GM19043 (cell line): Measurements from ENCODE around the gene CHN2.

Source experiments
- ATAC-seq: cut with Tn5 transposase; IDR thresholded peaks from one replicate; pipeline ENCODE4 v1.9.1; 2021; ENCODE audit warnings: low read depth; ENCODE audit not compliant: unreplicated experiment

CHN2 gene

DNA sequence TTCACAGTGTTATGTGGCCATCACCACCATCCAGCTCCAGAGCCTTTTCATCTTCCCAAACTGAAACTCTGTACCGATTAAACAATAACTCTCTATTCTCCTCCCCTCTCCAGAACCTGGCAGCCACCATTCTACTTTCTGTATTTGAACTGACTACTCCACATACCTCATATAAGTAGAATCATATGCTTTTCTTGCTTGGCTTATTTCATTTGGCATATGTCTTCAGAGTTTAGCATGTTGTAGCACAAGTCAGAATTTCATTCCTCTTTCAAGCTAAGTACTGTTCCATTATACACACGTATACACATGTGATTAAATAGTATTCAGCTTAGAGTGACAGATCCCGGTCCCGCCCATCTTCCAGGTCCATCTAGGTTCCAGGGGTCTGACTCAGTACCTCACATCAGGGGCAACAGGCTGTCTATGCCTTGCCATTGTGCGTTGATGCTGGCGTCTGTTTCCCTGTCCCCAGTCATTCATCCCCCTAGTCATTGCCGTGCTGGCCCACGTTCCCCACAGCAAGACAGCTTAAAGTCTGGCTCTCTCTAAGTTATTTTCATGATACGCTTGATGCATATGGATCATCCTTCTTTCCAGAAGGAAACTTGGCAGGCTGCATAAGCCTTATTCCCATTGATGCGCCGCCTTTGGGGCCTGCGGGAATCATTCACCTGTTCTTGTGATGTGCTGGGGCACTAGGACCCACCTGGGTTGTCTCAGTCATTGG, 108.3 kb downstream of the CHN2 start:
- ATAC-seq: no peak

DNA sequence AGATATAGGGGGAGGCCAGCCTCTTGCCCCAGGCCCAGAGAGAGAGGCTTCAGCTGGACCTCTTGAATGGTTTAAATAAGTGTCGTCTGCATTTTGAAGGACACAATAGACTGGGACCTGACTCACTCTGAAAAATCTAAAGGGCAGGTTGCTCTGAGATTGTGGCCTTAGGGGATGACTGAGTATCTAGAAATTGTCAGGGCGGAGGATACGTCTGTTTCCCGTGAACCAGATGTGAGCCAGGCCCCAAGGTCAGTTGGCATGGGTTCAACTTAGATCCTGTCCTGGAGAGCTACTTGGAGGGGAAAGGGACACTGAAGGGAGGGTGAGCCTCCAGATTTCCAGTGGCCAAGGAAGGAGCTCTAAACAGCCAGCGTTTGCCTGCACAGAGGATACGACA, 110.2 kb downstream of the CHN2 start:
- no peak for ATAC-seq

- no peak for ATAC-seq
These were observed 111.9 kb downstream of the CHN2 start for GRCh38 chr7:29306319-29306991.

DNA sequence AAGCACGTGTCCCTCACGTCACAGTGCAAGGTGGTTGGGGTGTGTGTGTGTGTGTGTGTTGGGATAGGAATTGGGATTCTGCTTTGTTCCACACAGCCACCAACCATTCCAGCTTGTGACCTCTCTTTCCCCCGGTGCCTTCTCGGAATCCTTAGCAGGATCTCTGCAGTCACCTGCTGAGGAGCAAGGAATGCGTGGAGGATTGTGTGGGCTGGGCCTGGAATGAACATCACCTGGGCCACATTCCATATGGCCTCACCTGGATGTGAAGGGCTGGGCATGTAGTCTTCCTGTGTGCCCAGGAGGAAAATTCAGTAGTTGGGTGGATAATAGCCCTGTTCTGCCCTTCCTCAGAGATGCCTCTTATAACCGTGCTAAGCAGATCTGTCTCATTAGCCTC, 113.8 kb downstream of the CHN2 start:
- no peak for ATAC-seq

GRCh38 chr7:29309041-29309854, 114.7 kb downstream of the CHN2 start:
- ATAC-seq: no peak

DNA sequence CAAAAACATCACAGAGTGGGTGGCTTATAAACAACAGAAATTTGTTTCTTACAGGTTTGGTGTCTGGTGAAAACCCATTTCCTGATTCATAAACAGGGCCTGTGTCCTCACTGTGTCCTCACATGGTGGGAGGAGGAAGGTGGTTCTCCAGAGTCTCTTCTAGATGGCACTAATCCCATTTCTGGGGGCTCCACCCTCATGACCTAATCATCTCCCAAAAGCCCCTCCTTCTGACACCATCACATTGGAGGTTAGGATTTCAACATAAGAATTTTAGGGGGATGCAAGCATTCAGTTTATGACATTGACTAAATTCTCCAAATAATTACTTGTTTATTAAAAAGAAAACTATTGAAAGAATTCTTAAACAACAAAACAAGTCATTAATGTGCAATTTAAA, 116.0 kb downstream of the CHN2 start:
- no peak for ATAC-seq

- ATAC-seq: no peak
These were observed 116.7 kb downstream of the CHN2 start for GRCh38 chr7:29311314-29311713.

DNA sequence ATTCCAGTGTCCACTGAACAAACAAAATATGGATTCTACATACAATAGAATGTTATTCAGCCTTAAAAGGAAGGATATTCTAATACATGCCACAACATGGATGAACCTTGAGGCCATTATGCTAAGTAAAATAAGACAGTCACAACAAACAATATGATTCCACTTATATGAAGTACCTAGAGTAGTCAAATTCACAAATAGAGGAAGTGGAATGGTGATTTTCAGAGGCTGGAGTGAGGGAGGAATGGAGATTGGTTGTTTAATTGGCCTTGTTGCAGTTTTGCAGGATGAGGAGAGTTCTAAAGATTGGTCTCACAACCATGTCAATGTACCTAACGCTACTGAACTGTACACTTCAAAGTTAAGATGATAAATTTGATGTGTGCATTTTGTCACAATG, 119.6 kb downstream of the CHN2 start:
- ATAC-seq: no peak

- ATAC-seq: no peak
These were observed 120.7 kb downstream of the CHN2 start for GRCh38 chr7:29315122-29315891.

DNA sequence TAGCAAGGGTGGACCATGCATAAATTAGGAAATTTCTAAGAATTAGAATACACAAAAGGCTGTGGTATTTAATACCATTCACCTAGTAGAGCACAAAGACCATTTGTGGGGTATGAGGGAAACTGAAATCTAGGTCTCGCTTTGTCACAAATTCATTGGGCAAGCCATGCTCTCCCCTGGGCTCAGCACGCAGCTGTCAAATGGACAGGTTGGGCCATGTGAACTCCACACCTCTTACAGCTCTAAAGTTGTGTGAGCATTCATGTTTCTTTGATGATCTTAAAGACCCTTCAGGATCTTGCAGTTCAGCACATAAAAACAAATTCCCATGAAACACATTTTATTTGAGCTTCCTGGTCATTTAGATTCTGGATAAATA, 121.3 kb downstream of the CHN2 start:
- ATAC-seq: no peak

DNA sequence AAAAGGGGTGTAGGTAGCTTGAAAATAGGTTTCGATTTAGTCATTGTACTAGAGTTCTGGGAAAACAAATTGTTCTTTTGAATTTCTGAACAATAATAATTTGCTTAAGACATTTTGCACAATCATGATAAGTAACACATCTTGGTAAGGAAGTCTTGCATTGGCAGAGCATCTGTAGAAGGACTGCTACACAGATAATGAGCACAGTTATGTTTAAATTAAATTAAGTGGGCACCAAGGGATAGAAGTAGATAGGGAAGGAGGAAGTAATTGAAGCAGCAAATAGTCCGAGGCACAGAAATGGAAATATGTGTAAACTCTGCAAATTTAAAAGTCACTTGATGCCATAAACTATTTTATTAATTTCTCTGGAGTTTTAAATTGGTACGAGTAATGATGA, 122.4 kb downstream of the CHN2 start:
- no peak for ATAC-seq

- no peak for ATAC-seq
These were observed 124.5 kb downstream of the CHN2 start for GRCh38 chr7:29318853-29319718.

- ATAC-seq: peak; percentile 70
These were observed 125.3 kb downstream of the CHN2 start for GRCh38 chr7:29319719-29320521.

- ATAC-seq: no peak
These were observed 126.0 kb downstream of the CHN2 start for GRCh38 chr7:29320577-29320976.

- no peak for ATAC-seq
These were observed 127.6 kb downstream of the CHN2 start for GRCh38 chr7:29322023-29322712.

DNA sequence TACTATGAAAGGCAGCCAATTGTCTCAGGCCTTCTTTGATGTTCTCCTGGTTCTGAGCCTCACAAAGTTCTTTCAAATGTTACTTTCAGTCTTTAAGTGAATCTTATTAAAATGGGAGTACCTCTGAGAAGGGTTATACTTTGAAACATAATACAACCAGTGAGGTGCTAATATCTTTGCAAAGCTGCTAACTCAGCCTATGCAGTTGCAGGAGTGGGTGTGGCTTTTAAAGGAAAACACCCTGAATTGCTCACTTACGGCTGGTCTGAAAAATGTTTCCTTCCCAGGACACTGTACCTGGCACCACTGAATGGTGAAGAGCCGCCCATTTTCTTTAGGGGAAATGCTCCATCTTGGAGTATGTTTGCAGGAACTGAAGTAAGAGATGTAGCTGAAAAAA, 130.9 kb downstream of the CHN2 start:
- no peak for ATAC-seq

GRCh38 chr7:29326864-29327263, 132.3 kb downstream of the CHN2 start:
- no peak for ATAC-seq

GRCh38 chr7:29327455-29327854, 132.9 kb downstream of the CHN2 start:
- no peak for ATAC-seq

- ATAC-seq: no peak
These were observed 133.5 kb downstream of the CHN2 start for GRCh38 chr7:29328045-29328444.
